CD14-positive monocyte (primary cell): ENCODE data around the gene NEURL1B. TPM values are rescaled to one million over a fixed set of nuclear protein-coding genes. Genes with fewer than 3 reads are reported as not detected.

ENCODE experiments used
- DNase-seq, 3 donors: peaks; one replicate each; pipeline ENCODE4 v3.0.0-alpha.2; 2011 to 2022
- H2AFZ ChIP-seq: 2 replicates; pipeline ENCODE4 v1.6.0; 2012; ENCODE audit warnings: mild to moderate bottlenecking, low read depth, low read length, inconsistent platforms; ENCODE audit not compliant: insufficient read depth, poor library complexity, severe bottlenecking
- H3K27ac ChIP-seq, 2 donors: 1 replicate in 1 of 2; 2 replicates in 1 of 2; pipeline ENCODE4 v1.5.1; 2012 to 2013; ENCODE audit warnings: low read length in 2 of 2, control low read depth in 1 of 2, inconsistent platforms in 1 of 2, low read depth in 1 of 2, mild to moderate bottlenecking in 1 of 2
- H3K27me3 ChIP-seq, 2 donors: one replicate each; pipeline versions ENCODE4 v1.6.0 to v1.6.1; 2011 to 2013; ENCODE audit warnings: low read length in 2 of 2; ENCODE audit not compliant: control insufficient read depth in 2 of 2, insufficient read depth in 2 of 2
- H3K36me3 ChIP-seq, 2 donors: replicated peaks in 1 of 2; 1 replicate in 1 of 2; 2 replicates in 1 of 2; pipeline versions ENCODE4 v1.5.1 to v1.6.1; 2012 to 2013; ENCODE audit warnings: low read length in 2 of 2, control low read depth in 1 of 2, inconsistent platforms in 1 of 2, mild to moderate bottlenecking in 1 of 2; ENCODE audit not compliant: insufficient read depth in 2 of 2, control insufficient read depth in 1 of 2
- H3K4me1 ChIP-seq, 2 donors: 1 replicate in 1 of 2; 2 replicates in 1 of 2; pipeline versions ENCODE4 v1.5.1 to v1.6.1; 2012 to 2013; ENCODE audit warnings: low read length in 2 of 2, control low read depth in 1 of 2, inconsistent platforms in 1 of 2, mild to moderate bottlenecking in 1 of 2, moderate library complexity in 1 of 2; ENCODE audit not compliant: insufficient read depth in 2 of 2, control insufficient read depth in 1 of 2
- H3K4me2 ChIP-seq: replicated peaks from 2 replicates; pipeline ENCODE3; 2012; ENCODE audit warnings: low read length, moderate library complexity, mild to moderate bottlenecking; ENCODE audit not compliant: poor library complexity, severe bottlenecking; ENCODE audit errors: extremely low read depth
- H3K4me3 ChIP-seq, 3 experiments: fragments of 200-600 bp in 1 of 3; sonication (generic) in 1 of 3; replicated peaks in 1 of 3; 1 replicate in 2 of 3; 2 replicates in 1 of 3; pipeline ENCODE4 v1.5.1; 2011 to 2013; ENCODE audit warnings: low read length in 3 of 3, mild to moderate bottlenecking in 3 of 3, control low read depth in 2 of 3, low read depth in 2 of 3, inconsistent platforms in 1 of 3, moderate library complexity in 1 of 3
- H3K79me2 ChIP-seq: 2 replicates; pipeline ENCODE4 v1.6.0; 2012; ENCODE audit warnings: mild to moderate bottlenecking, control low read depth, inconsistent platforms, low read length, moderate library complexity; ENCODE audit not compliant: insufficient read depth
- H3K9ac ChIP-seq: 2 replicates; pipeline ENCODE4 v1.6.0; 2017; ENCODE audit warnings: low read length, mild to moderate bottlenecking; ENCODE audit not compliant: insufficient read depth, poor library complexity, severe bottlenecking
- H3K9me3 ChIP-seq, 2 donors: replicated peaks in 1 of 2; 1 replicate in 1 of 2; 2 replicates in 1 of 2; pipeline versions ENCODE4 v1.5.1 to v1.6.1; 2012 to 2013; ENCODE audit warnings: low read length in 2 of 2, control low read depth in 1 of 2; ENCODE audit not compliant: control insufficient read depth in 1 of 2, insufficient read depth in 1 of 2
- H4K20me1 ChIP-seq: 2 replicates; pipeline ENCODE4 v1.6.0; 2012; ENCODE audit warnings: mild to moderate bottlenecking, low read length, control low read depth, moderate library complexity; ENCODE audit not compliant: insufficient read depth
- H3K27ac Mint-ChIP-seq, 7 donors: one replicate each; pipeline ENCODE4 v1.8.0; 2020; ENCODE audit warnings: mild to moderate bottlenecking in 7 of 7, mixed read lengths in 7 of 7, moderate library complexity in 6 of 7, inconsistent platforms in 2 of 7
- H3K27me3 Mint-ChIP-seq, 3 donors: one replicate each; pipeline ENCODE4 v1.8.0; 2021 to 2022; ENCODE audit warnings: low read depth in 3 of 3, mild to moderate bottlenecking in 3 of 3, mixed read lengths in 3 of 3, moderate library complexity in 3 of 3, inconsistent platforms in 1 of 3
- H3K36me3 Mint-ChIP-seq, 2 donors: one replicate each; pipeline ENCODE4 v1.8.0; 2020; ENCODE audit warnings: mixed read lengths in 2 of 2, inconsistent platforms in 1 of 2, mild to moderate bottlenecking in 1 of 2
- H3K4me1 Mint-ChIP-seq: one replicate; pipeline ENCODE4 v1.8.0; 2020; ENCODE audit warnings: mild to moderate bottlenecking, mixed read lengths
- H3K4me3 Mint-ChIP-seq, 2 donors: one replicate each; pipeline ENCODE4 v1.8.0; 2020; ENCODE audit warnings: mild to moderate bottlenecking in 2 of 2, mixed read lengths in 2 of 2, moderate library complexity in 1 of 2
- H3K9me3 Mint-ChIP-seq, 7 donors: one replicate each; pipeline ENCODE4 v1.8.0; 2020 to 2022; ENCODE audit warnings: mixed read lengths in 7 of 7, mild to moderate bottlenecking in 6 of 7, moderate library complexity in 6 of 7, inconsistent platforms in 2 of 7
- CTCF ChIP-seq: fragments of 200-600 bp; IDR thresholded peaks from one replicate; pipeline ENCODE4 v1.8.0; 2022; ENCODE audit warnings: antibody characterized with exemption, mild to moderate bottlenecking
- WGBS: methylation state at CpG from one replicate; pipeline ENCODE4 v1.1.5; 2013; ENCODE audit warnings: missing lambda C conversion rate; ENCODE audit not compliant: insufficient coverage; 5-methylcytosine and 5-hydroxymethylcytosine counted together
- intact Hi-C, 2 donors: fragments of 100-400 bp; cut with micrococcal nuclease; formaldehyde crosslinking; loops; one replicate each; pipeline versions ENCODE4 v1.15.0 to v1.15.1; 2023
- polyA plus RNA-seq, 3 donors: library from polyadenylated mRNA; depleted of rRNA in 1 of 3; unstranded in 2 of 3; stranded (reverse) in 1 of 3; fragments of 300-500 nt in 2 of 3; fragments of >200 nt in 1 of 3; fragmentation: Illumina TruSeq in 2 of 3; gene quantifications; 1 replicate in 2 of 3; 2 replicates in 1 of 3; pipeline ENCODE4 v1.2.3, GENCODE V29; 2012 to 2021

The NEURL1B gene
- polyA plus RNA-seq, 3 donors: 0.01 TPM; not detected in 2

- Histone ChIP-seq H3K36me3 (no peaks in the 10 kb centered on the region), H3K9ac (no peak overlapping the region), H3K4me3 (no peak overlapping the region), H3K27ac (no peak overlapping the region), H3K79me2 (no peaks in the 10 kb centered on the region), H2AFZ (no peak overlapping the region), H3K9me3 (peaks cover 0 to 7% of the 10 kb centered on the region in 2 donors), H4K20me1 (no peaks in the 10 kb centered on the region), H3K4me1 (no peaks in the 10 kb centered on the region), H3K4me2 (no peak overlapping the region), H3K27me3 (no peaks in the 10 kb centered on the region)
- Mint-ChIP-seq H3K27ac (no peak overlapping the region), H3K4me3 (no peak overlapping the region), H3K9me3 (peaks cover 0 to 12% (median 7%) of the 10 kb centered on the region in 7 donors), H3K27me3 (peaks cover 0 to 9% (median 7%) of the 10 kb centered on the region in 3 donors), H3K4me1 (no peaks in the 10 kb centered on the region), H3K36me3 (no peaks in the 10 kb centered on the region)
- intact Hi-C loops: no loop called here
- TF ChIP-seq CTCF: no peak
- no peak for DNase-seq
Observed at GRCh38 chr5:172605466-172605865, 35.6 kb upstream of the NEURL1B start.

- Histone ChIP-seq H3K4me3 (no peak overlapping the region), H3K9ac (no peak overlapping the region), H2AFZ (no peak overlapping the region), H3K27ac (no peak overlapping the region), H3K9me3 (peaks cover 0 to 7% of the 10 kb centered on the region in 2 donors), H3K4me1 (no peaks in the 10 kb centered on the region), H4K20me1 (no peaks in the 10 kb centered on the region), H3K79me2 (no peaks in the 10 kb centered on the region), H3K36me3 (no peaks in the 10 kb centered on the region), H3K4me2 (no peak overlapping the region), H3K27me3 (no peaks in the 10 kb centered on the region)
- TF ChIP-seq CTCF: no peak
- Mint-ChIP-seq H3K4me1 (no peaks in the 10 kb centered on the region), H3K4me3 (no peak overlapping the region), H3K27me3 (peaks cover 0 to 9% (median 9%) of the 10 kb centered on the region in 3 donors), H3K27ac (no peak overlapping the region), H3K36me3 (no peaks in the 10 kb centered on the region), H3K9me3 (peaks cover 0 to 12% (median 7%) of the 10 kb centered on the region in 7 donors)
- no peak for DNase-seq
- intact Hi-C loops: no loop called here
- 60% methylated on average over 1 of the region's 4 CpGs for WGBS
Observed at GRCh38 chr5:172606156-172606785, 34.8 kb upstream of the NEURL1B start.
